ENCODE measurements around the gene SLC1A5.

DNA sequence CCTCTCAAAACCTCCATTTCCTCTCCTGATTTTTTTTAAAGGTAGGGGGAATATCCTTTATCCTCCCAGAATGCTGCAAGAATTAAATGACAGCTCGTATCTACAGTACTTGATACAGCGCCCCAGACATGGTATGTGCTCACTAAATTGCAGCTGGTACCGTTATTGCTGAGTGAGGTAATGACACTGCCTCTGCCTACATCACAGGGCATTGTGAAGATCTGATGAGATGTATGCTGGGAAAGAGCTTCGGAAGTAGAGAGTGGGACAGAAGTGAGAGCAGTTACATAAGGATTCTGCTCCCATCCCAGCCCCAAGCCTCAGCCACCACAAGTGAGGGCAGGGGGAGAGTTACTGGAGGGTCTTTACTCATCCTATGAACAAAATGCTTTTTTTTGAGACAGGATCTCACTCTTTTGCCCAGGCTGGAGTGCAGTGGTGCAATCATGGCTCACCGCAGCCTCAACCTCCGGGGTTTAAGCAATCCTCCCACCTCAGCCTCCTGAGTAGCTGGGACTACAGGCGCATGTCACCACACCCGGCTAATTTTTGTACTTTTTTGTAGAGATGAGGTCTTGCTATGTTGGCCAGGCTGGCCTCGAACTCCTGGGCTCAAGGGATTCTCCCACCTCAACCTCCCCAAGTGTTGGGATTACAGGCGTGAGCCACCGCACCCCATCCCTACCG is 44.2 kb downstream of the SLC1A5 start:
- TF ChIP-seq, protein P1, sequence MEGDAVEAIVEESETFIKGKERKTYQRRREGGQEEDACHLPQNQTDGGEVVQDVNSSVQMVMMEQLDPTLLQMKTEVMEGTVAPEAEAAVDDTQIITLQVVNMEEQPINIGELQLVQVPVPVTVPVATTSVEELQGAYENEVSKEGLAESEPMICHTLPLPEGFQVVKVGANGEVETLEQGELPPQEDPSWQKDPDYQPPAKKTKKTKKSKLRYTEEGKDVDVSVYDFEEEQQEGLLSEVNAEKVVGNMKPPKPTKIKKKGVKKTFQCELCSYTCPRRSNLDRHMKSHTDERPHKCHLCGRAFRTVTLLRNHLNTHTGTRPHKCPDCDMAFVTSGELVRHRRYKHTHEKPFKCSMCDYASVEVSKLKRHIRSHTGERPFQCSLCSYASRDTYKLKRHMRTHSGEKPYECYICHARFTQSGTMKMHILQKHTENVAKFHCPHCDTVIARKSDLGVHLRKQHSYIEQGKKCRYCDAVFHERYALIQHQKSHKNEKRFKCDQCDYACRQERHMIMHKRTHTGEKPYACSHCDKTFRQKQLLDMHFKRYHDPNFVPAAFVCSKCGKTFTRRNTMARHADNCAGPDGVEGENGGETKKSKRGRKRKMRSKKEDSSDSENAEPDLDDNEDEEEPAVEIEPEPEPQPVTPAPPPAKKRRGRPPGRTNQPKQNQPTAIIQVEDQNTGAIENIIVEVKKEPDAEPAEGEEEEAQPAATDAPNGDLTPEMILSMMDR (conservative IDR thresholded peaks at IDR 0.05; ENCODE audit: low read depth in 2 of 2), result no peak
- TF ChIP-seq POLR2AphosphoS5 (IDR thresholded peaks at IDR 0.05; ENCODE audit: low read depth) (no peak), EZH2 (IDR thresholded peaks at IDR 0.05; ENCODE audit: low read depth, unreplicated experiment) (no peak), EZH2phosphoT487 (IDR thresholded peaks at IDR 0.05; ENCODE audit: unreplicated experiment) (no peak), JUNB (IDR thresholded peaks at IDR 0.05; ENCODE audit: unreplicated experiment) (no peak), CREB1 (CRISPR knock-in tag; IDR thresholded peaks at IDR 0.05; ENCODE audit: low read depth) (no peak), NANOG (IDR thresholded peaks at IDR 0.05; ENCODE audit: borderline replicate concordance) (no peak), ZNF331 (CRISPR knock-in tag; IDR thresholded peaks at IDR 0.05; ENCODE audit: low read depth) (no peak), ZNF114 (CRISPR knock-in tag; IDR thresholded peaks at IDR 0.05) (no peak), STAT1 (IDR thresholded peaks at IDR 0.05; ENCODE audit: unreplicated experiment) (no peak)
- TF ChIP-seq, protein P2, sequence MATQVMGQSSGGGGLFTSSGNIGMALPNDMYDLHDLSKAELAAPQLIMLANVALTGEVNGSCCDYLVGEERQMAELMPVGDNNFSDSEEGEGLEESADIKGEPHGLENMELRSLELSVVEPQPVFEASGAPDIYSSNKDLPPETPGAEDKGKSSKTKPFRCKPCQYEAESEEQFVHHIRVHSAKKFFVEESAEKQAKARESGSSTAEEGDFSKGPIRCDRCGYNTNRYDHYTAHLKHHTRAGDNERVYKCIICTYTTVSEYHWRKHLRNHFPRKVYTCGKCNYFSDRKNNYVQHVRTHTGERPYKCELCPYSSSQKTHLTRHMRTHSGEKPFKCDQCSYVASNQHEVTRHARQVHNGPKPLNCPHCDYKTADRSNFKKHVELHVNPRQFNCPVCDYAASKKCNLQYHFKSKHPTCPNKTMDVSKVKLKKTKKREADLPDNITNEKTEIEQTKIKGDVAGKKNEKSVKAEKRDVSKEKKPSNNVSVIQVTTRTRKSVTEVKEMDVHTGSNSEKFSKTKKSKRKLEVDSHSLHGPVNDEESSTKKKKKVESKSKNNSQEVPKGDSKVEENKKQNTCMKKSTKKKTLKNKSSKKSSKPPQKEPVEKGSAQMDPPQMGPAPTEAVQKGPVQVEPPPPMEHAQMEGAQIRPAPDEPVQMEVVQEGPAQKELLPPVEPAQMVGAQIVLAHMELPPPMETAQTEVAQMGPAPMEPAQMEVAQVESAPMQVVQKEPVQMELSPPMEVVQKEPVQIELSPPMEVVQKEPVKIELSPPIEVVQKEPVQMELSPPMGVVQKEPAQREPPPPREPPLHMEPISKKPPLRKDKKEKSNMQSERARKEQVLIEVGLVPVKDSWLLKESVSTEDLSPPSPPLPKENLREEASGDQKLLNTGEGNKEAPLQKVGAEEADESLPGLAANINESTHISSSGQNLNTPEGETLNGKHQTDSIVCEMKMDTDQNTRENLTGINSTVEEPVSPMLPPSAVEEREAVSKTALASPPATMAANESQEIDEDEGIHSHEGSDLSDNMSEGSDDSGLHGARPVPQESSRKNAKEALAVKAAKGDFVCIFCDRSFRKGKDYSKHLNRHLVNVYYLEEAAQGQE (IDR thresholded peaks at IDR 0.05; ENCODE audit: unreplicated experiment), result no peak
- TF ChIP-seq, protein P3, sequence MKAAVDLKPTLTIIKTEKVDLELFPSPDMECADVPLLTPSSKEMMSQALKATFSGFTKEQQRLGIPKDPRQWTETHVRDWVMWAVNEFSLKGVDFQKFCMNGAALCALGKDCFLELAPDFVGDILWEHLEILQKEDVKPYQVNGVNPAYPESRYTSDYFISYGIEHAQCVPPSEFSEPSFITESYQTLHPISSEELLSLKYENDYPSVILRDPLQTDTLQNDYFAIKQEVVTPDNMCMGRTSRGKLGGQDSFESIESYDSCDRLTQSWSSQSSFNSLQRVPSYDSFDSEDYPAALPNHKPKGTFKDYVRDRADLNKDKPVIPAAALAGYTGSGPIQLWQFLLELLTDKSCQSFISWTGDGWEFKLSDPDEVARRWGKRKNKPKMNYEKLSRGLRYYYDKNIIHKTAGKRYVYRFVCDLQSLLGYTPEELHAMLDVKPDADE (IDR thresholded peaks at IDR 0.05), result no peak
- TF ChIP-seq, protein P4, sequence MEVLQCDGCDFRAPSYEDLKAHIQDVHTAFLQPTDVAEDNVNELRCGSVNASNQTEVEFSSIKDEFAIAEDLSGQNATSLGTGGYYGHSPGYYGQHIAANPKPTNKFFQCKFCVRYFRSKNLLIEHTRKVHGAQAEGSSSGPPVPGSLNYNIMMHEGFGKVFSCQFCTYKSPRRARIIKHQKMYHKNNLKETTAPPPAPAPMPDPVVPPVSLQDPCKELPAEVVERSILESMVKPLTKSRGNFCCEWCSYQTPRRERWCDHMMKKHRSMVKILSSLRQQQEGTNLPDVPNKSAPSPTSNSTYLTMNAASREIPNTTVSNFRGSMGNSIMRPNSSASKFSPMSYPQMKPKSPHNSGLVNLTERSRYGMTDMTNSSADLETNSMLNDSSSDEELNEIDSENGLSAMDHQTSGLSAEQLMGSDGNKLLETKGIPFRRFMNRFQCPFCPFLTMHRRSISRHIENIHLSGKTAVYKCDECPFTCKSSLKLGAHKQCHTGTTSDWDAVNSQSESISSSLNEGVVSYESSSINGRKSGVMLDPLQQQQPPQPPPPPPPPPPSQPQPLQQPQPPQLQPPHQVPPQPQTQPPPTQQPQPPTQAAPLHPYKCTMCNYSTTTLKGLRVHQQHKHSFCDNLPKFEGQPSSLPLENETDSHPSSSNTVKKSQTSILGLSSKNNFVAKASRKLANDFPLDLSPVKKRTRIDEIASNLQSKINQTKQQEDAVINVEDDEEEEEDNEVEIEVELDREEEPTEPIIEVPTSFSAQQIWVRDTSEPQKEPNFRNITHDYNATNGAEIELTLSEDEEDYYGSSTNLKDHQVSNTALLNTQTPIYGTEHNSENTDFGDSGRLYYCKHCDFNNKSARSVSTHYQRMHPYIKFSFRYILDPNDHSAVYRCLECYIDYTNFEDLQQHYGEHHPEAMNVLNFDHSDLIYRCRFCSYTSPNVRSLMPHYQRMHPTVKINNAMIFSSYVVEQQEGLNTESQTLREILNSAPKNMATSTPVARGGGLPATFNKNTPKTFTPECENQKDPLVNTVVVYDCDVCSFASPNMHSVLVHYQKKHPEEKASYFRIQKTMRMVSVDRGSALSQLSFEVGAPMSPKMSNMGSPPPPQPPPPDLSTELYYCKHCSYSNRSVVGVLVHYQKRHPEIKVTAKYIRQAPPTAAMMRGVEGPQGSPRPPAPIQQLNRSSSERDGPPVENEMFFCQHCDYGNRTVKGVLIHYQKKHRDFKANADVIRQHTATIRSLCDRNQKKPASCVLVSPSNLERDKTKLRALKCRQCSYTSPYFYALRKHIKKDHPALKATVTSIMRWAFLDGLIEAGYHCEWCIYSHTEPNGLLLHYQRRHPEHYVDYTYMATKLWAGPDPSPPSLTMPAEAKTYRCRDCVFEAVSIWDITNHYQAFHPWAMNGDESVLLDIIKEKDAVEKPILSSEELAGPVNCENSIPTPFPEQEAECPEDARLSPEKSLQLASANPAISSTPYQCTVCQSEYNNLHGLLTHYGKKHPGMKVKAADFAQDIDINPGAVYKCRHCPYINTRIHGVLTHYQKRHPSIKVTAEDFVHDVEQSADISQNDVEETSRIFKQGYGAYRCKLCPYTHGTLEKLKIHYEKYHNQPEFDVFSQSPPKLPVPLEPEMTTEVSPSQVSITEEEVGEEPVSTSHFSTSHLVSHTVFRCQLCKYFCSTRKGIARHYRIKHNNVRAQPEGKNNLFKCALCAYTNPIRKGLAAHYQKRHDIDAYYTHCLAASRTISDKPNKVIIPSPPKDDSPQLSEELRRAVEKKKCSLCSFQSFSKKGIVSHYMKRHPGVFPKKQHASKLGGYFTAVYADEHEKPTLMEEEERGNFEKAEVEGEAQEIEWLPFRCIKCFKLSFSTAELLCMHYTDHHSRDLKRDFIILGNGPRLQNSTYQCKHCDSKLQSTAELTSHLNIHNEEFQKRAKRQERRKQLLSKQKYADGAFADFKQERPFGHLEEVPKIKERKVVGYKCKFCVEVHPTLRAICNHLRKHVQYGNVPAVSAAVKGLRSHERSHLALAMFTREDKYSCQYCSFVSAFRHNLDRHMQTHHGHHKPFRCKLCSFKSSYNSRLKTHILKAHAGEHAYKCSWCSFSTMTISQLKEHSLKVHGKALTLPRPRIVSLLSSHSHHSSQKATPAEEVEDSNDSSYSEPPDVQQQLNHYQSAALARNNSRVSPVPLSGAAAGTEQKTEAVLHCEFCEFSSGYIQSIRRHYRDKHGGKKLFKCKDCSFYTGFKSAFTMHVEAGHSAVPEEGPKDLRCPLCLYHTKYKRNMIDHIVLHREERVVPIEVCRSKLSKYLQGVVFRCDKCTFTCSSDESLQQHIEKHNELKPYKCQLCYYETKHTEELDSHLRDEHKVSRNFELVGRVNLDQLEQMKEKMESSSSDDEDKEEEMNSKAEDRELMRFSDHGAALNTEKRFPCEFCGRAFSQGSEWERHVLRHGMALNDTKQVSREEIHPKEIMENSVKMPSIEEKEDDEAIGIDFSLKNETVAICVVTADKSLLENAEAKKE (CRISPR knock-in tag; IDR thresholded peaks at IDR 0.05), result no peak
